Activated naive CD4-positive, alpha-beta T cell treated with anti-CD3 and anti-CD28 coated beads, Interleukin-2, amount 50 U/mL, for 72 hours (primary cell): ENCODE measurements around the gene C2orf78. TPM values are rescaled to one million over a fixed set of nuclear protein-coding genes. Genes with fewer than 3 reads are reported as not detected.
"Not testable (repeated sequence)": the region's sequence is repeated elsewhere in the genome, so short reads cannot be mapped to it uniquely, and the experiment has no call there.

Experiments
- ATAC-seq, 2 donors: fragments of 150-1000 bp; cut with Tn5 transposase; 2 replicates each; pipeline ENCODE4 v1.10.0; 2021; ENCODE audit warnings: mild to moderate bottlenecking in 2 of 2, moderate library complexity in 2 of 2
- DNase-seq, 2 donors: peaks; one replicate each; pipeline ENCODE4 v3.0.0; 2021 to 2022; ENCODE audit warnings: low spot score in 2 of 2
- H3K27ac Mint-ChIP-seq, 2 donors: one replicate each; pipeline ENCODE4 v1.8.0; 2022; ENCODE audit warnings: mild to moderate bottlenecking in 2 of 2, mixed read lengths in 2 of 2
- H3K36me3 Mint-ChIP-seq, 2 donors: one replicate each; pipeline ENCODE4 v1.8.0; 2022; ENCODE audit warnings: mixed read lengths in 2 of 2
- H3K9me3 Mint-ChIP-seq, 2 donors: one replicate each; pipeline ENCODE4 v1.8.0; 2022; ENCODE audit warnings: mixed read lengths in 2 of 2
- total RNA-seq, 2 donors: library from RNA; stranded (reverse); gene quantifications; one replicate each; pipeline ENCODE4 v1.2.3, GENCODE V29; 2022

The C2orf78 gene, protein sequence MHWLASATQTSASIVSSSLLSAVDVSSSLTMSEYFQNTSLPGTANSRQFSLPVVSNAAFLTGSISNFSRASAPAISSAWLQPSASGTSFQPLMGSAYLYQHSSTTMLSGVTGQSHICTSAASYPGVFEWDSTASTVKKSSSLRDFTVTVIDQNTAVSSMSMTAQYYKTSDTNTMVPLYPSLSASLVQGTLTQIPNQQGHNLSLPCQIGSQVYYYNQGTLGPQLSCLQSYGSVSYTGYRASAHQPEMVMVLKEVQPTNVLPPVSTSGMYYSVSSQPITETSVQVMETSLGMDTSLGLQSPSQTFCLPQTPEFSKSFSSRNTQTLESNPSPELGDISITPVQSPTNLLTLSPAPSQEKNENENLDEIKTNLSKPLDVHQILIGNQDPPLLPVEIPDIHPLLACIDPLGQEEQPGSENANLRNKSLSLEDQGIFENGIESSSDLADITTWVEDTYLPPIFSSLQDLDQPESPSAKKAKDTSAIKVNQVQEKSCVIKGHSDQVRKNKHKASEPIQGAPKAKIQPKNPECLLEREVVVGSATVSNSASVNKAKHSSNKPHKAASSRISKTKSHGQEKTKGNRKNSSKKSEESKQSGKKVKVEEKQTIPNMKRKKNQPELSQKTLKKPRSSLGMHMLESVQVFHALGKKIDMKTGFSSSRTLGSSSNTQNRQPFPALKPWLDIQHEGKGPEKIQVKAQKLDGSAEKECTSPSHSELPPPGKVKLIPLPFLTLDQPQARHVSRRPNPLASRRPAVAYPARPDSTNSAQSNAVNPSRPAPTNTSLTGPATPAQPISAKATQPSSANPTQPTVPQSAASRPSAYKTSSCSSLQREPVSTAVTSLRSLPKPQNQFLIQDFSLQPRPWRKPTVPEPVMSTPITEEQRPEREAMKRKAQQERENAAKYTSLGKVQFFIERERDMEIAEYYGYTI
- total RNA-seq: not detected

- not testable (repeated sequence) for H3K27ac Mint-ChIP-seq, H3K9me3 Mint-ChIP-seq, H3K36me3 Mint-ChIP-seq, DNase-seq, ATAC-seq
Measured at GRCh38 chr2:73783883-73784282, at the start of gene C2orf78. TSS of gene C2orf78 (plus strand) at chr2:73784183. CDS start at chr2:73784310, 127 bp downstream.

- DNase-seq (no peak), ATAC-seq (no peak)
- peaks cover 19% of the 10 kb centered on the region in 2 donors for H3K36me3 Mint-ChIP-seq
- peaks cover 5 to 6% of the 10 kb centered on the region in 2 donors for H3K9me3 Mint-ChIP-seq
- H3K27ac Mint-ChIP-seq: peak overlapping the region; percentile 95
Measured at GRCh38 chr2:73736378-73736777, 47.6 kb upstream of the C2orf78 start.

DNA sequence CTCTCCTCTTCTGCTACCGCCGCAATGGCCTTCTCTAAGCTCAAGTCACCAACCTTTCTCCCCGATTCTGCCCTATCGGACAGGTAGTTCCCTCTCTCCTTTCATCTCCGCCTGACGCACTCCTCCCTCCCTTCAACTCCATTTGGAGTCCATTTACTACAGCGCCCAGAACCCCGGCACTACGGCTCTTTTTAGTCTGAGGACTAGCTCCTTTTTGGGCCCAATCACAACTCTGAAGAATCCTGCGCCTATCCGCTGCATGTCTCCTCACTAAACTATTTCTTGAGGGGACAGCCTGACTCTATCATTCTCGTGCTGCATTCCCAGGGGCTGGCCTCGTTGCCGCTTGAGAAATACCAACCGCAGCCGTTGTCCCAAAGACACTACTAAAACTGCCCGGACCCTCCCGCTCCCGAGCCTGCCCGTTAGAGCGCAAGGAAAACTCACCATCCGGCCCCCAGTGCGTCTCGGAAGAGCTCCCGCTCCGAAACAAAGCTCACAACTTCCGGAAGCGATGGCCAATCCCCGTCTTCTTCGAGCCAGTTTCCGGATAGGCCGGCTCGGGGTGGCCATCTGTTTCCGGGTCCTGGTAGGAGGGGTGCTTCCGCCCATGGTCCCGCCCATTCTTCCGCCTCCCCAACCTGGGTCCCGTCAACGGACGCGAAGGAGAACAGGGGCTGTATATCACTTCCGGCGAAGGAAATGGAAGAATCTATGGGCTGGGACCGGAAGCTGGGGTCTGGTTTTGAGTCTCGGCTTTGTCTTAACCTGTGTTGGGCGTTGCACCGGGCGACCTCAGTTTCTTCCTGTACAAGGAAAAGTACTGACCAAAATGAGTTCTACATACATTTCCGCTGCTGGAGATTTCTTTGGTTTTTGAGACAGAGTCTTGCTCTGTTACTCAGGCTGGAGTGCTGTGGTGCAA lies 46.9 kb upstream of the C2orf78 start, which contains the start of gene TPRKB:
Gene TPRKB, minus strand, starts transcription at position 491 of the 925 bp plus-strand sequence. CDS start 2,776 bp downstream, outside the sequence.
- Mint-ChIP-seq H3K27ac (peak within 1 kb of the TSS; percentile 95), H3K36me3 (peaks cover 25 to 27% of the 10 kb centered on the region in 2 donors), H3K9me3 (peaks cover 5 to 6% of the 10 kb centered on the region in 2 donors)
- ATAC-seq: peak; percentile 99
- peak; percentile 94 to 97 for DNase-seq

GRCh38 chr2:73739101-73739500 lies 44.9 kb upstream of the C2orf78 start:
- Mint-ChIP-seq H3K9me3 (peaks cover 5 to 6% of the 10 kb centered on the region in 2 donors), H3K36me3 (peaks cover 27 to 30% of the 10 kb centered on the region in 2 donors), H3K27ac (no peak overlapping the region)
- no peak for ATAC-seq
- DNase-seq: no peak

- H3K27ac Mint-ChIP-seq: no peak overlapping the region
- peaks cover 29 to 30% of the 10 kb centered on the region in 2 donors for H3K36me3 Mint-ChIP-seq
- peaks cover 5 to 6% of the 10 kb centered on the region in 2 donors for H3K9me3 Mint-ChIP-seq
- DNase-seq (no peak), ATAC-seq (no peak)
Measured at GRCh38 chr2:73740767-73741166, 43.2 kb upstream of the C2orf78 start.

- no peak for ATAC-seq
- Mint-ChIP-seq H3K36me3 (peaks cover 24% of the 10 kb centered on the region in 2 donors), H3K9me3 (no peaks in the 10 kb centered on the region), H3K27ac (no peak overlapping the region)
- DNase-seq: no peak
Measured at GRCh38 chr2:73746015-73746876, 37.7 kb upstream of the C2orf78 start.

GRCh38 chr2:73746877-73747208 lies 37.1 kb upstream of the C2orf78 start:
- ATAC-seq (no peak), DNase-seq (no peak)
- Mint-ChIP-seq H3K36me3 (peaks cover 19 to 22% of the 10 kb centered on the region in 2 donors), H3K27ac (no peak overlapping the region), H3K9me3 (no peaks in the 10 kb centered on the region)

GRCh38 chr2:73749314-73749713 lies 34.7 kb upstream of the C2orf78 start:
- Mint-ChIP-seq H3K36me3 (peaks cover 15 to 16% of the 10 kb centered on the region in 2 donors), H3K27ac (no peak overlapping the region), H3K9me3 (no peaks in the 10 kb centered on the region)
- DNase-seq (no peak), ATAC-seq (no peak)

- H3K9me3 Mint-ChIP-seq, DNase-seq, ATAC-seq, H3K36me3 Mint-ChIP-seq: not testable (repeated sequence)
- peak overlapping the region in 1 of 2 donors; percentile 90 for H3K27ac Mint-ChIP-seq
Measured at GRCh38 chr2:73754332-73754731, 29.7 kb upstream of the C2orf78 start.

- no peak for ATAC-seq
- Mint-ChIP-seq H3K36me3 (peaks cover 0 to 5% of the 10 kb centered on the region in 2 donors), H3K9me3 (no peaks in the 10 kb centered on the region), H3K27ac (no peak overlapping the region)
- DNase-seq: no peak
Measured at GRCh38 chr2:73759285-73759764, 24.7 kb upstream of the C2orf78 start.

- Mint-ChIP-seq H3K9me3 (no peaks in the 10 kb centered on the region), H3K36me3 (no peaks in the 10 kb centered on the region), H3K27ac (no peak overlapping the region)
- DNase-seq (no peak), ATAC-seq (no peak)
Measured at GRCh38 chr2:73759904-73760303, 24.1 kb upstream of the C2orf78 start.

DNA sequence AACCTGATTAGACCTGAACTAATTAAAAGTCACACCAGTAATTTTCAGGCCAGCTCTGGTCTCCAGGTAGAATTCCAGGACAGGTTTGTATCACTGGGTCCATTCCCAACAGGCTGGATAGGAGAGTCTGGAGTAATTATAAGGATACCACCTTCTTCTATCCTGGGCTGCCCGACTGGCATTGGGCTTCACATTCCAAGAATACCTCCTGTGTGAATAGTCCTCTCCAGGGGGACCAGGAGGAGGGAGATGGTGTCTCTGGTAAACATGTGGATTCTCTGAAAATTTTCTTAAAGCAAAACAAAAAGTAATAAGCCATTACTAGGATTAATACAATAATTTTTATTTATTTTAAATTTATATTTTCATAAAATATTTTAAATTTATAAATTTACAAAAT lies 21.4 kb upstream of the C2orf78 start:
- ATAC-seq (no peak), DNase-seq (no peak)
- Mint-ChIP-seq H3K36me3 (peaks cover 6% of the 10 kb centered on the region in 2 donors), H3K27ac (no peak overlapping the region), H3K9me3 (no peaks in the 10 kb centered on the region)

GRCh38 chr2:73764945-73765344 lies 19.0 kb upstream of the C2orf78 start:
- Mint-ChIP-seq H3K27ac (peak overlapping the region; percentile 57 to 71), H3K36me3 (peaks cover 6 to 12% of the 10 kb centered on the region in 2 donors), H3K9me3 (no peaks in the 10 kb centered on the region)
- ATAC-seq: no peak
- no peak for DNase-seq

DNA sequence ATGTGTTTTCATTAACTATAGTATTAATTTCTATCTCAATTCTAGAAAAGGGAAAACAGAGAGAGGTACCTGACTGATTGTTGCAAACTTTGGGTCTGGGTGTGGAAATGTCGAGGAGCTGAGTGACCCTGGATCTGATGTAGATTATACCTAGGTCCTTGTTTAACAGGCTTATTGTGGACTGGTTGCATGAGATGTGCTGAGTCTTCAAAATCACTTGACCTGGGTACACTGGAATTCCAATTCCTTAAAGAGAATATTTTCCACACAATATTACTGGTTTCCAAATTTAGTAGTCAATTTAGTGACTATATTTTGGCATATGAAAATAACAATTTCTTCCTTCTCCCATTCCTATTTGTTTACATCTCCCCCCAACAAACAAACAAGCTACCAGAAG lies 17.6 kb upstream of the C2orf78 start:
- ATAC-seq (no peak), DNase-seq (no peak)
- Mint-ChIP-seq H3K36me3 (peaks cover 6 to 19% of the 10 kb centered on the region in 2 donors), H3K9me3 (no peaks in the 10 kb centered on the region), H3K27ac (no peak overlapping the region)

DNA sequence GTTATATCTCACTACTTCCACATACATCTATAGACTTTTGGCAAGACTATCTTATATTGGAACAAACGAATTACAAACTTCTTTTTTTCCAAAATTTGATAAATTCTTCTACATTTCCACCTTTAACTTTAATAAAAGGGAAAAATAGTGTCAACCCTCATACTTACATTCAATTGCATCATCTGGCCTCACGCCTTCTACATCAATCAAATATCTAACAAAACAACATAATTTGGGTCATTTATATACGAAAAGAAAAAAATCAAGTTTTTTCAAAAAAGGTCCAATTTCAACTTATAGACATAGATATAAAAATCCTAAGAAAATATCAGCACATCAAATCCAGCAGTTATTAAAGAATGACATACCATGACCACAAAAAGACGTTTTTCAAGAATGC lies 17.0 kb upstream of the C2orf78 start:
- ATAC-seq (no peak), DNase-seq (no peak)
- Mint-ChIP-seq H3K36me3 (peaks cover 6 to 21% of the 10 kb centered on the region in 2 donors), H3K27ac (no peak overlapping the region), H3K9me3 (no peaks in the 10 kb centered on the region)
